HCT116 (cell line): Measurements from ENCODE around the gene HNRNPAB.

Experiments used
- EZH2 ChIP-seq: fragments of 200-600 bp; sonication (generic); IDR thresholded peaks from 2 replicates; pipeline ENCODE4 v1.6.1; 2017; ENCODE audit warnings: antibody characterized with exemption, mixed run types
- POLR2AphosphoS5 ChIP-seq: IDR thresholded peaks from 2 replicates; pipeline ENCODE4 v1.6.1; 2011; ENCODE audit warnings: mild to moderate bottlenecking, low read depth, low read length, moderate library complexity
- RAD21 ChIP-seq: IDR thresholded peaks from 2 replicates; pipeline ENCODE4 v1.6.1; 2012; ENCODE audit warnings: low read depth, mild to moderate bottlenecking
- TF ChIP-seq, protein P1 (sequence below): IDR thresholded peaks from 2 replicates; pipeline ENCODE4 v1.6.1; 2011; ENCODE audit warnings: mild to moderate bottlenecking, low read length, moderate library complexity; ENCODE audit not compliant: insufficient replicate concordance; ENCODE audit errors: extremely low read depth
- TF ChIP-seq, protein P2 (sequence below), 3 experiments: fragments of 200-600 bp in 1 of 3; sonication (generic) in 1 of 3; IDR thresholded peaks in 2 of 3; conservative IDR thresholded peaks in 1 of 3; 2 replicates each; pipeline ENCODE4 v1.5.1; 2012 to 2017; ENCODE audit warnings: low read depth in 2 of 3, low read length in 2 of 3, antibody characterized with exemption in 1 of 3, borderline replicate concordance in 1 of 3, control low read depth in 1 of 3, mild to moderate bottlenecking in 1 of 3, mixed read lengths in 1 of 3, mixed run types in 1 of 3, moderate library complexity in 1 of 3; ENCODE audit not compliant: insufficient read depth in 1 of 3

DNA sequence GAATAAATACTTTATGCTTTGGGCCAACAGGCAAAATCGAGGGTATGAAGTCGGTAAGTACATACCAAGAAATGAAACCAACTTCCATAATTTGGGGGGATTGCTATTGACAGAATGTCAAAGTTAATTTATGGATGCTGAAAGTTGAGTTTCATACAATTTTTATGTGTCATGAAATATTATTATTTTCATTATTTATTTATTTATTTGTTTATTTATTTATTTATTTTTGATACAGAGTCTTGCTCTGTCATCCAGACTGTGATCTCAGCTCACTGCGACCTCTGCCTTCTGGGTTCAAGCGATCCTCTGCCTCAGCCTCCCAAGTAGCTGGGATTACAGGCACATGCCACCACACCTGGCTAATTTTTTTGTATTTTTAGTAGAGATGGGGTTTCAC is 12.7 kb upstream of the HNRNPAB start:
- TF ChIP-seq, protein P1, sequence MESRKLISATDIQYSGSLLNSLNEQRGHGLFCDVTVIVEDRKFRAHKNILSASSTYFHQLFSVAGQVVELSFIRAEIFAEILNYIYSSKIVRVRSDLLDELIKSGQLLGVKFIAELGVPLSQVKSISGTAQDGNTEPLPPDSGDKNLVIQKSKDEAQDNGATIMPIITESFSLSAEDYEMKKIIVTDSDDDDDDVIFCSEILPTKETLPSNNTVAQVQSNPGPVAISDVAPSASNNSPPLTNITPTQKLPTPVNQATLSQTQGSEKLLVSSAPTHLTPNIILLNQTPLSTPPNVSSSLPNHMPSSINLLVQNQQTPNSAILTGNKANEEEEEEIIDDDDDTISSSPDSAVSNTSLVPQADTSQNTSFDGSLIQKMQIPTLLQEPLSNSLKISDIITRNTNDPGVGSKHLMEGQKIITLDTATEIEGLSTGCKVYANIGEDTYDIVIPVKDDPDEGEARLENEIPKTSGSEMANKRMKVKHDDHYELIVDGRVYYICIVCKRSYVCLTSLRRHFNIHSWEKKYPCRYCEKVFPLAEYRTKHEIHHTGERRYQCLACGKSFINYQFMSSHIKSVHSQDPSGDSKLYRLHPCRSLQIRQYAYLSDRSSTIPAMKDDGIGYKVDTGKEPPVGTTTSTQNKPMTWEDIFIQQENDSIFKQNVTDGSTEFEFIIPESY: no peak
- TF ChIP-seq, protein P2, sequence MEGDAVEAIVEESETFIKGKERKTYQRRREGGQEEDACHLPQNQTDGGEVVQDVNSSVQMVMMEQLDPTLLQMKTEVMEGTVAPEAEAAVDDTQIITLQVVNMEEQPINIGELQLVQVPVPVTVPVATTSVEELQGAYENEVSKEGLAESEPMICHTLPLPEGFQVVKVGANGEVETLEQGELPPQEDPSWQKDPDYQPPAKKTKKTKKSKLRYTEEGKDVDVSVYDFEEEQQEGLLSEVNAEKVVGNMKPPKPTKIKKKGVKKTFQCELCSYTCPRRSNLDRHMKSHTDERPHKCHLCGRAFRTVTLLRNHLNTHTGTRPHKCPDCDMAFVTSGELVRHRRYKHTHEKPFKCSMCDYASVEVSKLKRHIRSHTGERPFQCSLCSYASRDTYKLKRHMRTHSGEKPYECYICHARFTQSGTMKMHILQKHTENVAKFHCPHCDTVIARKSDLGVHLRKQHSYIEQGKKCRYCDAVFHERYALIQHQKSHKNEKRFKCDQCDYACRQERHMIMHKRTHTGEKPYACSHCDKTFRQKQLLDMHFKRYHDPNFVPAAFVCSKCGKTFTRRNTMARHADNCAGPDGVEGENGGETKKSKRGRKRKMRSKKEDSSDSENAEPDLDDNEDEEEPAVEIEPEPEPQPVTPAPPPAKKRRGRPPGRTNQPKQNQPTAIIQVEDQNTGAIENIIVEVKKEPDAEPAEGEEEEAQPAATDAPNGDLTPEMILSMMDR (IDR thresholded peaks at IDR 0.05 in 2 of 3, conservative IDR thresholded peaks at IDR 0.05 in 1 of 3; ENCODE audit: borderline replicate concordance in 1 of 3, insufficient read depth in 1 of 3, low read depth in 2 of 3, low read length in 2 of 3): no peak
- TF ChIP-seq POLR2AphosphoS5: no peak
- no peak for TF ChIP-seq RAD21
- TF ChIP-seq EZH2: no peak
